Cardiac muscle cell (in vitro differentiated cells and primary cell): ENCODE measurements around the gene RAD9A. TPM values are rescaled to one million over a fixed set of nuclear protein-coding genes. Genes with fewer than 3 reads are reported as not detected.

Experiments
- DNase-seq, 2 donors: peaks; one replicate each; pipeline versions ENCODE4 v3.0.0 to v3.0.0-alpha.2; 2010 to 2017; ENCODE audit warnings: low read depth in 1 of 2, low spot score in 1 of 2
- H3K27ac ChIP-seq: fragments of 200-600 bp; sonication (generic); 2 replicates; pipeline ENCODE4 v1.5.1; 2016
- H3K27me3 ChIP-seq: fragments of 200-600 bp; sonication (generic); 2 replicates; pipeline ENCODE4 v1.6.0; 2016; ENCODE audit warnings: control low read depth
- H3K36me3 ChIP-seq: fragments of 200-600 bp; sonication (generic); 2 replicates; pipeline ENCODE4 v1.5.1; 2016; ENCODE audit warnings: control low read depth
- H3K4me1 ChIP-seq: fragments of 200-600 bp; sonication (generic); 2 replicates; pipeline ENCODE4 v1.8.1; 2017; ENCODE audit warnings: low read depth, mild to moderate bottlenecking, mixed run types
- H3K4me3 ChIP-seq: fragments of 200-600 bp; sonication (generic); 2 replicates; pipeline ENCODE4 v1.5.1; 2016; ENCODE audit warnings: mild to moderate bottlenecking
- H3K9me3 ChIP-seq: fragments of 200-600 bp; sonication (generic); 2 replicates; pipeline ENCODE4 v1.5.1; 2017; ENCODE audit warnings: low read depth, mild to moderate bottlenecking, control low read depth
- polyA plus RNA-seq: library from polyadenylated mRNA; unstranded; fragments of >200 nt; fragmentation: Nextera tagmentation; extraction: Ambion mirVana; gene quantifications from 2 replicates; pipeline ENCODE4 v1.2.1, GENCODE V29; 2016
- total RNA-seq: library from RNA; depleted of rRNA; stranded (reverse); fragments of >200 nt; gene quantifications from 2 replicates; pipeline ENCODE4 v1.2.3, GENCODE V29; 2016
- TF ChIP-seq, protein P1 (sequence below): IDR thresholded peaks from 2 replicates; pipeline ENCODE4 v1.5.1; 2012; ENCODE audit warnings: low read depth, mild to moderate bottlenecking, low read length

RAD9A gene
- total and polyA plus RNA-seq, 2 experiments from 2014 or later: 22.2 to 27.5 TPM

GRCh38 chr11:67364783-67365722 is 26.7 kb upstream of the RAD9A start:
- H3K9me3 ChIP-seq: no peaks in the 10 kb centered on the region
- H3K36me3 ChIP-seq: no peaks in the 10 kb centered on the region
- DNase-seq: no peak
- H3K4me3 ChIP-seq: no peak overlapping the region
- no peaks in the 10 kb centered on the region for H3K4me1 ChIP-seq
- H3K27me3 ChIP-seq: no peaks in the 10 kb centered on the region
- TF ChIP-seq, protein P1, sequence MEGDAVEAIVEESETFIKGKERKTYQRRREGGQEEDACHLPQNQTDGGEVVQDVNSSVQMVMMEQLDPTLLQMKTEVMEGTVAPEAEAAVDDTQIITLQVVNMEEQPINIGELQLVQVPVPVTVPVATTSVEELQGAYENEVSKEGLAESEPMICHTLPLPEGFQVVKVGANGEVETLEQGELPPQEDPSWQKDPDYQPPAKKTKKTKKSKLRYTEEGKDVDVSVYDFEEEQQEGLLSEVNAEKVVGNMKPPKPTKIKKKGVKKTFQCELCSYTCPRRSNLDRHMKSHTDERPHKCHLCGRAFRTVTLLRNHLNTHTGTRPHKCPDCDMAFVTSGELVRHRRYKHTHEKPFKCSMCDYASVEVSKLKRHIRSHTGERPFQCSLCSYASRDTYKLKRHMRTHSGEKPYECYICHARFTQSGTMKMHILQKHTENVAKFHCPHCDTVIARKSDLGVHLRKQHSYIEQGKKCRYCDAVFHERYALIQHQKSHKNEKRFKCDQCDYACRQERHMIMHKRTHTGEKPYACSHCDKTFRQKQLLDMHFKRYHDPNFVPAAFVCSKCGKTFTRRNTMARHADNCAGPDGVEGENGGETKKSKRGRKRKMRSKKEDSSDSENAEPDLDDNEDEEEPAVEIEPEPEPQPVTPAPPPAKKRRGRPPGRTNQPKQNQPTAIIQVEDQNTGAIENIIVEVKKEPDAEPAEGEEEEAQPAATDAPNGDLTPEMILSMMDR: no peak
- H3K27ac ChIP-seq: no peak overlapping the region

DNA sequence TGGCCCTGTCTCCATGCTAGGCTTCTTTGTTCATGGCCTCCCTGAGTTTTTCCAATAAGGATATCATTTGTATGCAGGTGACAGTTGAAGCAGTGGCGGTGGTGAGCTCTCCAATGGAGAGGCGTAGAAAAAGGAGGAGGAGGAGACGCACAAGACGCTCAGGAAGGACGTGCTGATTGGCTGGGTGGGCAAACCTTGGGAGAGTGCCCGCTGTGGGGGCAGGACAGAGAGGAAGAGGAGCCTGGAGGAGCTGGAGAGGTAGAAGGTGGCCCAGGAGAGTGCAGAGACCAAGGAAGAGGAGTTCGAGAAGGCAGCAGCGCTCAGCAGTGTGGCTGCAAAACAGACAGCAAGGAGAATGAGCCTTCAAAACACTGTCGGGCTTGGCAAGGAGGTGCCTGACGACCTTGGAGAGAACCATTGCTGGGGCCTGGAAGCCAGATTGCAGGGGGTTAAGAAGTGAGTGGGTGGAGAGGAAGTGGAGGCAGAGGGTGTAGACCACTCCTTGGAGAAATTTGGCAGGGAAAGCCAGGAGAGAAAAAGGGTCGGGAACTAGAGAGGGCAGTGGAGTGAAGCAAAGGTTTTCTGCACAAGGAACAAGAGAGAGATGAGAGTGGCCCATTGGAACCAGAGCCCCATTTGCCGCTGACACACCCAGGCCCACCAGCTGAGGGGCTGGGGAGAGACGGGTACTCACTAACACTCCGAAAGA is 25.9 kb upstream of the RAD9A start:
- H3K4me1 ChIP-seq: no peaks in the 10 kb centered on the region
- no peak overlapping the region for H3K4me3 ChIP-seq
- H3K36me3 ChIP-seq: no peaks in the 10 kb centered on the region
- no peak overlapping the region for H3K27ac ChIP-seq
- no peaks in the 10 kb centered on the region for H3K27me3 ChIP-seq
- TF ChIP-seq, protein P1: no peak
- no peak for DNase-seq
- H3K9me3 ChIP-seq: no peaks in the 10 kb centered on the region

DNA sequence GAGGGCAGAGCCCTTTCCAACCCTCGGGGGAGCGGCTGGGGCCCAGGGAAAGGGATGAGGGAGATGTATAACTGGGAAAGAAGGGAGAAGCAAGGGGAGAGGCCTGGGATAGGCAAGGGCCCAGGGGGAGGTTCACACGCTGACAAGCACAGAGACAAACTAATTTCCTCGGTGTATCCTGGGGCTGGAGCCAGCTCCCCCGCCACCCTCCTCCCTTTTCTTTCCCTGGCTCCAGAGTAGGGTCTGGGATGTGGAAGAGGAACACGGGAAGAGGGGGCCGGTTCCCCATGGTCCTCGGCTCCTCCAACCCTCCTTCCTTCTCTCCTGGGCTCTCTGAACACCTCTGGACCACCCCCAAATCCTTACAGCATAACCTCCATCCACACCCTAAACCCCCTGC is 25.2 kb upstream of the RAD9A start:
- H3K36me3 ChIP-seq: no peaks in the 10 kb centered on the region
- no peak overlapping the region for H3K27ac ChIP-seq
- H3K4me3 ChIP-seq: no peak overlapping the region
- no peaks in the 10 kb centered on the region for H3K27me3 ChIP-seq
- TF ChIP-seq, protein P1: no peak
- DNase-seq: peak in 1 of 2 donors; percentile 74
- no peaks in the 10 kb centered on the region for H3K4me1 ChIP-seq
- H3K9me3 ChIP-seq: no peaks in the 10 kb centered on the region

- H3K9me3 ChIP-seq: no peaks in the 10 kb centered on the region
- peak in 1 of 2 donors; percentile 61 for DNase-seq
- no peaks in the 10 kb centered on the region for H3K36me3 ChIP-seq
- no peak overlapping the region for H3K4me3 ChIP-seq
- no peaks in the 10 kb centered on the region for H3K27me3 ChIP-seq
- TF ChIP-seq, protein P1: no peak
- H3K4me1 ChIP-seq: no peaks in the 10 kb centered on the region
- H3K27ac ChIP-seq: no peak overlapping the region
Measured at GRCh38 chr11:67366961-67367760, 24.6 kb upstream of the RAD9A start.

DNA sequence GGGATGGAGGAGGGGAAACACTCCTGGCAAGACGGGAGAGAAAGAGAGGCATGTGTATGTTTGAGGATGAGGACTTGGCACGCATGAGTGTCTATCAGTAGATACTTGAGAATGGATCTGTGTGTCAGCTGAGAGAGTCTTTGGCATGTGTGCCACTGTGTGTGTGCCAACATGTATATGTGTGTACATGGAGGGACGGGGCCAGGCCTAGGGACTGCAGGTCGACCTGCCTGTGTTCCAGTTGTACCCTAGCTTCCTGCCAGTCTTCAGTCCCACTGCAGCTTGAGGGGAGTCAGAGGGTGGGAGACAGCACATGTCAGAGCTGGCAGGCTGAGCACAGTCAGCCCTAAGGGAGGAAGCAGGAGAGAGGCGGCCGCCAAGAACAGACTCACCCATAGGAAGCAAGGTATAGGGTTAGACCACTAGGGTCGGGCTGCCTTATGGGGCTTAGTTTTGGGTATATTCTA is 24.0 kb upstream of the RAD9A start:
- Histone ChIP-seq H3K4me3 (no peak overlapping the region), H3K27ac (no peak overlapping the region), H3K4me1 (no peaks in the 10 kb centered on the region), H3K27me3 (no peaks in the 10 kb centered on the region), H3K36me3 (no peaks in the 10 kb centered on the region), H3K9me3 (no peaks in the 10 kb centered on the region)
- TF ChIP-seq, protein P1: no peak
- no peak for DNase-seq
